ENCODE measurements around the gene SELL. TPM values are rescaled to one million over a fixed set of nuclear protein-coding genes. Genes with fewer than 3 reads are reported as not detected.
"Not testable (repeated sequence)": the region's sequence is repeated elsewhere in the genome, so short reads cannot be mapped to it uniquely, and the experiment has no call there.

The SELL gene
- total RNA-seq, 1 experiment from 2014 or later, result 0.15 TPM

DNA sequence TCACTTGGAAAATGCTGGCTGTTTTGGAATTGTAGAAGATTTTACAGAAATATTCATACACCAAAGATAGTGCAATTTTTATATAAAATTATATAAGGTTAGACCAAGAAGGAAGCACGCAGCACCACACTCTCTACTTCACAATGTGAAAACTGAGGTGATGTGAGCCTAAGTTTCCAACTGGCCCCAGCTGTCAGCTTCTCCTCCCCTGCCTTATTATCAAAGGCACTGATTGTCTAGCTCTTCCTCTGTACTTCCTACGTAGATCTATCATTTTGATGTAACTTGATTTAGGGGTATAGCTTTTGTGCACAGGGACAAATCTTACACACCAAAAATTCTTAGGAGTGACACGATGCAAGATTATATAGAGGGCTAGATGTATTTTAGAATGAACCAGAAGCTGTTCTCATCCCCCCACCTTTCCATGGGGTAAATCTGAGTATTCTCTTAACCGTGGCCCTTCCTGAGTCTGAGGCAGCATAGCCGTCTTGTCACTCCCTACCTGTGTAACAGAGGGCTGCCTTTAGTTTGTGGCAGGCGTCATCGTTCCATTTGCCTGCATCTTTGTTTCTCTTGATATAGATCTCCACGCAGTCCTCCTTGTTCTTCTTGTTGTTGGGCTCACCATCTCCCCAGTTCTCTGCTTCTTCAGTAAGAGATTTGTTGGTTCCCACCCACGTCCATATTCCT lies 3.4 kb downstream of the SELL start:
- no peak for DNase-seq (ENCODE audit: low read depth)

GRCh38 chr1:169704797-169705196 lies 6.6 kb downstream of the SELL start:
- DNase-seq (ENCODE audit: low read depth), result no peak

GRCh38 chr1:169701261-169702005 lies 10.0 kb downstream of the SELL start:
- DNase-seq (ENCODE audit: low read depth), result no peak

DNA sequence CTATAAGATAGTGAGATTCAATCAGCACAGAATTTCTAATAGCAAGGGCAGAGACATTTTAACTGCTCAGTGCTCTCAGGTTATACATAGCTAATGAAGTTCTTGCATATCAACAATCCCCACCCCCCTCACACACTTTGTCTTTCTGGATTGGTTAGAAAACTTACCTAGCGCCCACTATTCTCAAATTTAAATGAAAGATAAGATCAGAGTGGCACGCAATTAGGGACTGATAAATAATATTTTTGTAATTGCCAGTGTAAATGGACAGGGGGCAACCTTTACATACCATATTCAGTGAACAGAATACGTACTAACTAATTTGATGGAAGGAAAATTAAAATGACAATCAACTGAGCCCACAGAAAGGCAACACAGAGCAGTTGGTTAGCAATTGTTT lies 11.7 kb downstream of the SELL start:
- DNase-seq (ENCODE audit: low read depth), result no peak

- DNase-seq (ENCODE audit: low read depth), result no peak
Measured at GRCh38 chr1:169698976-169699375, 12.4 kb downstream of the SELL start.

DNA sequence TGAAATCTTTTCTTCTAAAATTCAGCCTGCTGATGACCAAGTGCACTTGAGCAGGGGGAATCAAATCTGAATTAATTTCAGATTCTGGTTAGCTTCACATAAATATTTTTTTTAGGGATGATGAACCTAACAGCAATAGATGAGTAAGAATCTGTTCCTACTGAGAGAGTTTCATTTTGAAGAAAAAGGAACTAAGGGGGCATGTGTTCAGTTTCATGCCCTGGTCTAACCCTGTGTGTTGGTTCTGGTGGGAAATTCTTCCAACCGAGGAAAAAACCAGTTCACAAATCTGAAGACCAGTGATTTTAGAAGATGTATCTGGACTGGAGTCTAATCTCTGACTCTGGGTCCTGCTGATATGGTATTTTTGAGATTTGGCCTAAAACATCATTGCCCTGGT lies 13.7 kb downstream of the SELL start:
- DNase-seq (ENCODE audit: low read depth), result no peak

DNA sequence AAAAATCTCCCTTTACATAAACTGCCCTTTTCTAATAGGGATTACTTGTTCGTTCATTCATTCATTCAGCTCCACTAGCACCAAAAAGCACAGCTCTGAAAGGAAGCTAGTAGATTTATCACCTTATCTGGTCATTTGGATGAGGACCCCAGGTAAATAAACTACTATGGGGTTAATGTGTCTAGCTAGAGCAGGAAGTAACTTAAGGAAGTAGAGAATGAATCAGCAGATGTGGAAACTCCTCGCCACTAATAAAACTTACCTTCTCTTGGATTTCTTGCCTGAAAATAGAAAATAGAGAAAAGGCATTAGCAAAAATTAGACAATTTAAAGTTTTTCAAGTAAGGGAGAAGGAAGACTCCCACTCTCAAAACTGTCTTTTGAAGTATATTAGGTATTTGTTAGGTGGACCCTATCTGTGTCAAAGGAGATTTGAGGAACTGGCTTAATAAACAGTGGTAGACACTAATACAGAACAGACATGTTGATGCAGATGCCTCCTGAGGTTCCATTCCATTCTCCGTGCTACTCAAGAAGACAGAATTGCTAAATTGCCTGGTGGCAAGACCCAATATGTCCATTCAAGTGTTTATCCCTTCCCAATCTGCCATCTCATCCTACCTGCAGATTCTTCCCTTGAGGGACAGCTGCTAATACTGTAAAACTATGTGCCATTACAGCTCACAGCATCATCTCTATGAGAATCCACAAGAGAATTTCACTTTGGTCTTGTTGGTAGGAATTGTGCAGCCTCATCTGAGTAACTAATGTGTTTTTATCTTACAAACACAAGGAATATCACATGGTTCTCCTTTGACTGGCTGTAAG lies 14.9 kb downstream of the SELL start:
- no peak for DNase-seq (ENCODE audit: low read depth)

DNA sequence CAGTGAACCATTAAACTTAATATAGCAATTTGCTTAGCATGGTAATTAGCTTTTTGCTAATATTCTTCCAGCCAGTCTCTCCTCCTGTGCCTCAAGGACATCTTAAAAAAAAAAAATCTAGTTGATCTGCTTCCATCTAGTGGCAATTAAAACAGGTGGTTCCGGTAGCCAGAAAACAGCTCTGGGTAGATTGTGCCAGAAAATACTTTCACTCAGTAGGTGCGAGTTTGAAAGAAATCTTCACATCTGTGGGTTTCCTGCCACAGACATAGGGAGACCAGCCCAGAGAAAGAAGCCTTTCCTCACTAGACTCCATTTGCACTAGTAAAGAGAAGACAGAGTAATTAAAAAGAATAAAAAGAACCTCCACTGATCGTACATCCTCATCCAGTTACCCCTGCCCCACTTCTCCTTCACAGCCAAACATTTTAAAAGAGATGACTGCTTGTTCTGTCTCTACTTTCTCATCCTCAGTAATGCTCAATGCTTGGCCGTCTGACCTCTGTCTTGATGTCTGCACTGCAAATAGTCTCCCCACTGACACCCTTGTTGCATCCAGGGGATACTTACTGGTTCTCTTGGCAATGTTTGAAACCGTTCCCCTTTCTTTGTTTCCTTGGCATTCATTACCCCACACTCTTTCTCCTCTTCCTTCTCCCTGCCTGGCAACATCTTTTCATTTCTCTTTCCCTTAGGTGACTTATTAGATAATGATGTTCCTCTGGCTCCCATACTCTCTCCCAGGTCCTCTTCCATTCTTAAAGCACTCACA lies 16.9 kb downstream of the SELL start:
- no peak for DNase-seq (ENCODE audit: low read depth)

- DNase-seq (ENCODE audit: low read depth), result no peak
Measured at GRCh38 chr1:169692756-169693460, 18.5 kb downstream of the SELL start.

DNA sequence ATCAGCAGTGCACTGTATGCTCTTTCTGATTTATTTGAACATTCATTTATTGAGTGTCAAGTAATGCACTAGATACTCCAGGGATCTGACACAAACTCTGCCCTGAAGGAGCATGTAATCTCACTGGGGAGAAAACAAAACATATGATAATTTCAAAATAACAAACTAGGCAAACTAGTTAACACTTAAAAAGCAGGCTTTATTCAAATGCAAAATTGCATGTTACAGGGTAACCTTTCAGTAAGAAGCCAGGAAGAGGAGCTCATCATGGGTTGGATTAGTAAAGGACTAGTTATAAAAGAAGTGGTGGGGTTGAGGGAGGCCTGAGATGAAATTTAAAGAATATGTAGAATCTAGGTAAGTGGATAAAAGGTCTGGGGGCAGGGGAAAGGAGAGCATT lies 20.9 kb downstream of the SELL start:
- no peak for DNase-seq (ENCODE audit: low read depth)

DNA sequence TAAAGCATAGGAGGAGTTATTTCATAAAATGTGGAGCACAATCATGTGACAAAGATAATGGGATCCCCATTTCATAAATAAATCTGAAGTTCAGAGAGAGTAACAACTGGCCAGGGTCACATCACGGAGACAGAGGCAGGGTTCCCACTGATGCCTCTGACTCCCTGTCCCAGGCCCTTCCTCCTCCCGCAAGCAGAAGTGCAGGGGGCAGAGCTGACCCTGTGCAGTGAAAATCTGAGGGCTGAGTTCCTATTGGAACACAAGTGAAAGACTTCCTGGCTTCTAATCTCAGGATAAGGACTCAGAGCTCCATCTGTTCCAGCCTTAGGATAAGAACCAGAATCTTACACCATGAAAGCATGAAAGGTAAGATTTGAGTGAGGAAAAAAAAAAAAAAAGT lies 22.0 kb downstream of the SELL start:
- DNase-seq (ENCODE audit: low read depth), result no peak

DNA sequence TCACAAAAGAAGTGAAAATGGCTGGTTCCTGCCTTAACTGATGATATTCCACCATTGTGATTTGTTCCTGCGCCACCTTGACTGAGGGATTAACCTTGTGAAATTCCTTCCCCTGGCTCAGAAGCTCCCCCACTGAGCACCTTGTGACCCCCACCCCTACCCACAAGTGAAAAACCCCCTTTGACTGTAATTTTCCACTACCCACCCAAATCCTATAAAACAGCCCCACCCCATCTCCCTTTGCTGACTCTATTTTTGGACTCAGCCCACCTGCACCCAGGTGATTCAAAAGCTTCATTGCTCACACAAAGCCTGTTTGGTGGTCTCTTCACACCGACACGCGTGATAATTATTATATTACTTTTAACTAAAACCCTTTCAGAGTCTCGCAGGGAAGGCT lies 23.0 kb downstream of the SELL start:
- DNase-seq (ENCODE audit: low read depth), result not testable (repeated sequence)

GRCh38 chr1:169683661-169684060 lies 27.8 kb downstream of the SELL start:
- no peak for DNase-seq (ENCODE audit: low read depth)

- DNase-seq (ENCODE audit: low read depth), result not testable (repeated sequence)
Measured at GRCh38 chr1:169683168-169683567, 28.3 kb downstream of the SELL start.

DNA sequence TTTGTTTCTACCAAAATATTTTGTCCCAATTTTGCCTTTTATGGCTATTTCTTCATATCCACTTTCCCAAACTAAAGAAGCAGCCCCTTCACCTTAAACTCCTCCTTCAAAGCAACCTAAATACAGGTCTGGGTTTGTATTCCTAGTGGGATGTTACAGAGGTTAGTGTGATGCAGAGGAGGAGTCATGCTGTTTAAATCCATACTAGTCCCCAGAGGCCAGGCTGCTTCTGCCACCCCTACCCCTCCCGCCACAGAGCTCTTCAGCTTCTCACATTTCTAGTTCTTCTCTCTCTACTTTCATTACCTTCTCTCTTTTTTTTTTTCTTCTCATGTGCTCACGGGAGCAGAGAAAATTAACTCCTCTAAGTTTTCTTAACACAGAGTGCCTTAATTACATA lies 29.3 kb downstream of the SELL start:
- no peak for DNase-seq (ENCODE audit: low read depth)

- no peak for DNase-seq (ENCODE audit: low read depth)
Measured at GRCh38 chr1:169681140-169681539, 30.3 kb downstream of the SELL start.

DNA sequence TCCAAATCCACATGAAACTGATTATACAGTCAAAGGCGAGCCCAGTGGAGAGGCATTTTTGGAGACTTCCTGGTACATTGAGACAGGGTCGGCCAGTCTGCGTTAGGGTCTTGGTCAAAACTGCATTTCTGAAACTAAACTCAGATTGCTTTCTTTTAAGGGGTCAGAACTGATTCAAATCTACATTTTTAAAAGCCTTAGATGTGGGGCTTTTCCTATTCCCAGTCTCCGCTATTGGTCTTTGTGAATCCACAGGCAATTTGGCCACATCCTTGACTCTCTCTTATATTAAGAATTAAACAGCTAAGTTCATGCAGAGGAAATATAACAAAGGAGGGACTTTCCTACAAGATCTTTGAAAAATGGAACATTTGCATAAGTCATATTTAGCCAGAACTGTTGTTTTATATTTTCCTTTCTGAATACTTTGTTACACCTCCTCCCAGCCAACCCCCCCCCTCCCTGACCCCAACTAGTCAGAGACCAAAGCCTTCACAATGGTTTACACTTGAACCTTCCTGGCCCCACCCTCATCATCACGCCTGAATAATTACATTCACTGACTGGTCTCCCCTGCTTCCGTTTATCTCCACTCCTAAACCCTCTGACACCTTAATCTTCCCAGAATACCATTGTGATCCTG lies 30.9 kb downstream of the SELL start:
- DNase-seq (ENCODE audit: low read depth), result no peak

- no peak for DNase-seq (ENCODE audit: low read depth)
Measured at GRCh38 chr1:169679692-169680091, 31.7 kb downstream of the SELL start.

GRCh38 chr1:169676001-169676400 lies 35.4 kb downstream of the SELL start:
- peak; percentile 17 for DNase-seq (ENCODE audit: low read depth)

- no peak for DNase-seq (ENCODE audit: low read depth)
Measured at GRCh38 chr1:169670836-169671235, 40.6 kb downstream of the SELL start.

- not testable (repeated sequence) for DNase-seq (ENCODE audit: low read depth)
Measured at GRCh38 chr1:169670244-169670643, 41.2 kb downstream of the SELL start.
